Neuronal stem cell (in vitro differentiated cells): ENCODE data around the gene CASQ1.

Experiments
- DNase-seq: peaks from one replicate; pipeline ENCODE4 v3.0.0-alpha.2; 2013; ENCODE audit warnings: low spot score
- H2AFZ ChIP-seq: one replicate; pipeline ENCODE4 v1.6.1; 2013; ENCODE audit warnings: mild to moderate bottlenecking, low read length, inconsistent platforms
- H2AK5ac ChIP-seq: 2 replicates; pipeline ENCODE4 v1.6.1; 2013; ENCODE audit warnings: low read depth, mild to moderate bottlenecking, inconsistent platforms, low read length, moderate library complexity, mixed read lengths
- H2BK120ac ChIP-seq: 2 replicates; pipeline ENCODE4 v1.6.1; 2013; ENCODE audit warnings: low read depth, mild to moderate bottlenecking, inconsistent platforms, low read length, moderate library complexity, mixed read lengths
- H2BK12ac ChIP-seq: one replicate; pipeline ENCODE4 v1.6.1; 2013; ENCODE audit warnings: low read length, inconsistent platforms
- H2BK15ac ChIP-seq: 2 replicates; pipeline ENCODE4 v1.6.1; 2013; ENCODE audit warnings: mild to moderate bottlenecking, low read length, inconsistent platforms, mixed read lengths
- H2BK5ac ChIP-seq: one replicate; pipeline ENCODE4 v1.6.1; 2013; ENCODE audit warnings: inconsistent platforms, mild to moderate bottlenecking, low read length, moderate library complexity
- H3K14ac ChIP-seq: one replicate; pipeline ENCODE4 v1.6.1; 2013; ENCODE audit warnings: low read length, inconsistent platforms
- H3K18ac ChIP-seq: 2 replicates; pipeline ENCODE4 v1.6.1; 2013; ENCODE audit warnings: low read length, inconsistent platforms
- H3K23ac ChIP-seq: 2 replicates; pipeline ENCODE4 v1.6.1; 2013; ENCODE audit warnings: low read depth, mild to moderate bottlenecking, mixed read lengths, low read length, inconsistent platforms; ENCODE audit not compliant: poor library complexity
- H3K27ac ChIP-seq: replicated peaks from 3 replicates; pipeline ENCODE4 v1.5.1; 2013; ENCODE audit warnings: low read length, inconsistent platforms
- H3K27me3 ChIP-seq, 3 experiments: 2 replicates each; pipeline ENCODE4 v1.6.1; 2013; ENCODE audit warnings: low read length in 3 of 3, mild to moderate bottlenecking in 2 of 3, inconsistent platforms in 1 of 3, low read depth in 1 of 3, mixed read lengths in 1 of 3, moderate library complexity in 1 of 3; ENCODE audit not compliant: control insufficient read depth in 3 of 3, insufficient read depth in 3 of 3
- H3K36me3 ChIP-seq, 2 donors: replicated peaks in 1 of 2; 2 replicates each; pipeline ENCODE4 v1.6.1; 2013; ENCODE audit warnings: low read length in 2 of 2; ENCODE audit not compliant: control insufficient read depth in 2 of 2, insufficient read depth in 2 of 2
- H3K4ac ChIP-seq: 2 replicates; pipeline ENCODE4 v1.6.1; 2013; ENCODE audit warnings: inconsistent platforms, mild to moderate bottlenecking, low read length, moderate library complexity
- H3K4me1 ChIP-seq, 2 donors: 1 replicate in 1 of 2; 2 replicates in 1 of 2; pipeline ENCODE4 v1.6.1; 2013; ENCODE audit warnings: low read length in 2 of 2, low read depth in 1 of 2; ENCODE audit not compliant: control insufficient read depth in 2 of 2, insufficient read depth in 1 of 2
- H3K4me2 ChIP-seq: one replicate; pipeline ENCODE4 v1.6.1; 2013; ENCODE audit warnings: mild to moderate bottlenecking, low read length, inconsistent platforms; ENCODE audit not compliant: insufficient read depth, poor library complexity, severe bottlenecking
- H3K4me3 ChIP-seq, 2 donors: 2 replicates each; pipeline ENCODE4 v1.5.1; 2013; ENCODE audit warnings: low read length in 2 of 2, mild to moderate bottlenecking in 2 of 2, inconsistent platforms in 1 of 2, moderate library complexity in 1 of 2
- H3K79me1 ChIP-seq: one replicate; pipeline ENCODE4 v1.6.1; 2013; ENCODE audit warnings: low read depth, mild to moderate bottlenecking, inconsistent platforms, low read length, moderate library complexity
- H3K9ac ChIP-seq: one replicate; pipeline ENCODE4 v1.6.1; 2013; ENCODE audit warnings: mild to moderate bottlenecking, low read depth, low read length, inconsistent platforms; ENCODE audit not compliant: poor library complexity
- H3K9me3 ChIP-seq, 2 donors: replicated peaks in 1 of 2; 2 replicates each; pipeline versions ENCODE3 to v1.6.1; 2013; ENCODE audit warnings: low read length in 2 of 2, mild to moderate bottlenecking in 2 of 2, inconsistent platforms in 1 of 2, low read depth in 1 of 2, mixed read lengths in 1 of 2, moderate library complexity in 1 of 2; ENCODE audit not compliant: control insufficient read depth in 2 of 2, insufficient read depth in 1 of 2
- H4K8ac ChIP-seq: one replicate; pipeline ENCODE4 v1.6.1; 2013; ENCODE audit warnings: low read depth, mild to moderate bottlenecking, inconsistent platforms, low read length, moderate library complexity
- H4K91ac ChIP-seq: one replicate; pipeline ENCODE4 v1.6.1; 2013; ENCODE audit warnings: low read length, low read depth, mild to moderate bottlenecking, inconsistent platforms; ENCODE audit not compliant: poor library complexity
- WGBS, 2 donors: extraction: QIAGEN DNeasy Blood & Tissue Kit; methylation state at CpG; one replicate each; pipeline ENCODE4 v1.1.7; 2013; ENCODE audit warnings: missing lambda C conversion rate in 2 of 2, mixed read lengths in 1 of 2; ENCODE audit not compliant: insufficient read length in 2 of 2, insufficient replicate concordance in 1 of 2; ENCODE audit errors: extremely low coverage in 2 of 2; 5-methylcytosine and 5-hydroxymethylcytosine counted together

Gene CASQ1

DNA sequence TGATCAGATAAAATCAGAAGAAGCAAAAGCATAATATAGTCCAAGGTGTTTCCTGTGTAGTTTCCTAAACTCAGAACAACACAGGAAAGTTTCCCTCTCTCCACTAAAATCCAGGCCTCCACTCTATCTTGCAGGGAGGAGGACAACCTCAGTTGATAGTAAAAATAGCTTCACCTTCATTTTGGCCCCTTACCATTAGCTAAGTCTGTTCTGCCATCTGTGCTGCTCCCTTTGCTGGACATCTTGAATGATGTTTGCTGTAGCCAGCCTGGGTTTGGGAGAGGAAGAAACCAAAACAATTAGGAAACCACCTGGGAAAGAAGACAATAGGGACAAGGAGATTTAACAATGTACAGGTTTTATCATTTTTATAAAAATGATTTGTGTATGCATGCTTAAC, 53.4 kb downstream of the CASQ1 start:
- Histone ChIP-seq H2BK5ac (no peak overlapping the region), H3K27ac (no peak overlapping the region), H4K91ac (no peak overlapping the region), H3K18ac (no peak overlapping the region), H4K8ac (no peak overlapping the region), H3K9me3 (no peaks in the 10 kb centered on the region), H3K4me2 (no peak overlapping the region), H2BK120ac (no peak overlapping the region), H3K23ac (no peak overlapping the region), H2AFZ (no peak overlapping the region), H3K14ac (no peak overlapping the region), H3K4me1 (no peaks in the 10 kb centered on the region), H3K4ac (no peak overlapping the region), H3K36me3 (peaks cover 11 to 56% of the 10 kb centered on the region in 2 donors), H2BK12ac (no peak overlapping the region), H3K27me3 (no peaks in the 10 kb centered on the region), H3K4me3 (no peak overlapping the region), H2BK15ac (no peak overlapping the region), H3K79me1 (peaks cover 4% of the 10 kb centered on the region), H2AK5ac (no peak overlapping the region), H3K9ac (no peak overlapping the region)
- no peak for DNase-seq

DNA sequence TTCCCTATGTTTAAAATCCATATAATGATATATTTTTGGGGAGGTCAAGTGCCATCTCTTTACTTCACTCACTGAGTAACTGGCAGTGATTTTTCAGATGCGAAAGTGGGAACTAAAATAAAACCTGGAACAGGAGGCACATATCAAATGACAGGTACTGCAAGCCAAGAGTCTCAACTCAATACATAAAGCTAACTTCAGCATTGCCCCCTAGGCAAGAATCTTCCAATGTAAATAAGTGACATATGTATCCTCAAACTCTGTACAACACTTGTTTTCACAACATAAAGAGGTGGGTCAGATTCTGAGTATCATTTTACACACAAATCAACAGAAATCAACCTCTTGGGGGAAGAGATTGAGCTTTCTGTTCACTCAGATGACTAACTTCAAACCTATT, 53.8 kb downstream of the CASQ1 start:
- Histone ChIP-seq H4K8ac (no peak overlapping the region), H3K4ac (no peak overlapping the region), H3K4me3 (no peak overlapping the region), H3K36me3 (peaks cover 10 to 52% of the 10 kb centered on the region in 2 donors), H3K4me1 (no peaks in the 10 kb centered on the region), H2BK12ac (no peak overlapping the region), H3K9ac (no peak overlapping the region), H2AFZ (no peak overlapping the region), H2BK120ac (no peak overlapping the region), H3K18ac (no peak overlapping the region), H2BK5ac (no peak overlapping the region), H3K4me2 (no peak overlapping the region), H3K27me3 (no peaks in the 10 kb centered on the region), H3K9me3 (no peaks in the 10 kb centered on the region), H3K23ac (no peak overlapping the region), H3K27ac (no peak overlapping the region), H4K91ac (no peak overlapping the region), H3K14ac (no peak overlapping the region), H2BK15ac (no peak overlapping the region), H3K79me1 (peaks cover 4% of the 10 kb centered on the region), H2AK5ac (no peak overlapping the region)
- no peak for DNase-seq
- no CpG with 5 or more reads among the region's 1 CpG for WGBS, 2 donors

DNA sequence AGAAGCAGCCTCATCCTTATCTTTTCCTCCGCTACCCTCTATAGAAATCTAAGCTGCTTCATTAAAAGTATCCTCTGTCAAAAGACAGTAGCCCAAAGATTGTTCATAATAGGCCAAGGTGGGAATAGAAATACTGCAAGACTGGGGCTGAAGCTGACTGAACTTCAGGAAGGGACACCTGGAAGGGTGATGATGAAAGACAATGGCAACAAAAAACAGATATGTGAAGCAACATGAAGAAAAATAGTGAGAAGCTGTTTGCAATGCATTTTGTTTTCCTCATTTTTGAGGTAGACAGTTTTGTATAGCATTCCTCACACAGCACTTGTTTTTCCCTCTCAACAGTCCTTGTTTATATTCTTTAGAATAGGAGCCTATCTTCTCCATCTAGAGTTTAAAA, 55.1 kb downstream of the CASQ1 start:
- H2BK15ac ChIP-seq = no peak overlapping the region
- H2AK5ac ChIP-seq = no peak overlapping the region
- DNase-seq = no peak

DNA sequence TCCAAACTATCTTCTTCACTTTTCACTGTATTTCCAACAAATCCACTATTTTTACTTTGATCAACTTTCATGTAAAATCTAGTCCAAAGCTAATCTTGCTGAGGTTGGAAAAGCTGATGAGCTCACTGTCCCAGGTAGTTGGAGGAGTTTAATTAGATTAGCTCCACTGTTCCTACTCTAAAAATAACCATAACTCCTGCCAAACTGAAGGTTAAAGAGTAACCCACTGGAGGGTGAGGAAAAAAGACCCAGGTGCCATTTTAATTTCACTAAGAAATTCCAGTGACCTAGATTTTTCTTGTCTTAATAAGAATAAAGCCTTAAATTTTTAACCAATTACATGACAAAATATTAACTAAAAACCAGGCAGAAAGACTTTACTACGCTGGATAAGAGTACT, 56.7 kb downstream of the CASQ1 start:
- no peak overlapping the region for H3K4ac ChIP-seq
- no peaks in the 10 kb centered on the region for H3K9me3 ChIP-seq
- H2BK15ac ChIP-seq = no peak overlapping the region
- H2AFZ ChIP-seq = no peak overlapping the region
- no peak overlapping the region for H3K4me3 ChIP-seq
- H3K4me2 ChIP-seq = no peak overlapping the region
- WGBS, 2 donors = no CpG with 5 or more reads among the region's 1 CpG
- H2BK12ac ChIP-seq = no peak overlapping the region
- H2BK5ac ChIP-seq = no peak overlapping the region
- H3K4me1 ChIP-seq = no peaks in the 10 kb centered on the region
- H3K36me3 ChIP-seq = peaks cover 0 to 44% of the 10 kb centered on the region in 2 donors
- H4K8ac ChIP-seq = no peak overlapping the region
- H2BK120ac ChIP-seq = no peak overlapping the region
- DNase-seq = no peak
- H4K91ac ChIP-seq = no peak overlapping the region
- peaks cover 1% of the 10 kb centered on the region for H3K79me1 ChIP-seq
- no peak overlapping the region for H2AK5ac ChIP-seq
- no peak overlapping the region for H3K18ac ChIP-seq
- H3K9ac ChIP-seq = no peak overlapping the region
- H3K27me3 ChIP-seq = no peaks in the 10 kb centered on the region
- no peak overlapping the region for H3K14ac ChIP-seq
- no peak overlapping the region for H3K23ac ChIP-seq
- H3K27ac ChIP-seq = no peak overlapping the region

More for the DNA sequence above, 55.1 kb downstream of the CASQ1 start:
- Histone ChIP-seq H3K18ac (no peak overlapping the region), H3K4me2 (no peak overlapping the region), H4K91ac (no peak overlapping the region), H3K27ac (no peak overlapping the region), H3K4me3 (no peak overlapping the region), H4K8ac (no peak overlapping the region), H3K14ac (no peak overlapping the region), H2BK120ac (no peak overlapping the region), H2BK5ac (no peak overlapping the region), H3K36me3 (peaks cover 0 to 46% of the 10 kb centered on the region in 2 donors), H3K9ac (no peak overlapping the region), H3K4ac (no peak overlapping the region), H2AFZ (no peak overlapping the region), H3K9me3 (no peaks in the 10 kb centered on the region), H3K4me1 (no peaks in the 10 kb centered on the region), H2BK12ac (no peak overlapping the region), H3K79me1 (peaks cover 1% of the 10 kb centered on the region), H3K27me3 (no peaks in the 10 kb centered on the region), H3K23ac (no peak overlapping the region)
- no CpG with 5 or more reads among the region's 1 CpG for WGBS, 2 donors
